GM12892 (cell line): ENCODE results near the gene OTUD1.
"Not testable (repeated sequence)": the region's sequence is repeated elsewhere in the genome, so short reads cannot be mapped to it uniquely, and the experiment has no call there.

Source experiments
- POLR2A ChIP-seq: IDR thresholded peaks from 2 replicates; pipeline ENCODE4 v1.6.1; 2011; ENCODE audit warnings: low read depth, low read length, control low read depth
- TAF1 ChIP-seq: IDR thresholded peaks from 2 replicates; pipeline ENCODE4 v1.6.1; 2011; ENCODE audit warnings: low read depth, mild to moderate bottlenecking, control low read depth, low read length, borderline replicate concordance

- not testable (repeated sequence) for TF ChIP-seq TAF1, POLR2A
Measured at GRCh38 chr10:23390408-23390807, 48.5 kb upstream of the OTUD1 start.
